Neuronal stem cell (in vitro differentiated cells): Measurements from ENCODE around the gene MAGEA3.
"Not testable (repeated sequence)": the region's sequence is repeated elsewhere in the genome, so short reads cannot be mapped to it uniquely, and the experiment has no call there.

Experiments used
- DNase-seq: peaks from one replicate; pipeline ENCODE4 v3.0.0-alpha.2; 2013; ENCODE audit warnings: low spot score
- H2AFZ ChIP-seq: one replicate; pipeline ENCODE4 v1.6.1; 2013; ENCODE audit warnings: mild to moderate bottlenecking, low read length, inconsistent platforms
- H2AK5ac ChIP-seq: 2 replicates; pipeline ENCODE4 v1.6.1; 2013; ENCODE audit warnings: low read depth, mild to moderate bottlenecking, inconsistent platforms, low read length, moderate library complexity, mixed read lengths
- H2BK120ac ChIP-seq: 2 replicates; pipeline ENCODE4 v1.6.1; 2013; ENCODE audit warnings: low read depth, mild to moderate bottlenecking, inconsistent platforms, low read length, moderate library complexity, mixed read lengths
- H2BK12ac ChIP-seq: one replicate; pipeline ENCODE4 v1.6.1; 2013; ENCODE audit warnings: low read length, inconsistent platforms
- H2BK15ac ChIP-seq: 2 replicates; pipeline ENCODE4 v1.6.1; 2013; ENCODE audit warnings: mild to moderate bottlenecking, low read length, inconsistent platforms, mixed read lengths
- H2BK5ac ChIP-seq: one replicate; pipeline ENCODE4 v1.6.1; 2013; ENCODE audit warnings: inconsistent platforms, mild to moderate bottlenecking, low read length, moderate library complexity
- H3K14ac ChIP-seq: one replicate; pipeline ENCODE4 v1.6.1; 2013; ENCODE audit warnings: low read length, inconsistent platforms
- H3K18ac ChIP-seq: 2 replicates; pipeline ENCODE4 v1.6.1; 2013; ENCODE audit warnings: low read length, inconsistent platforms
- H3K23ac ChIP-seq: 2 replicates; pipeline ENCODE4 v1.6.1; 2013; ENCODE audit warnings: low read depth, mild to moderate bottlenecking, mixed read lengths, low read length, inconsistent platforms; ENCODE audit not compliant: poor library complexity
- H3K27ac ChIP-seq: replicated peaks from 3 replicates; pipeline ENCODE4 v1.5.1; 2013; ENCODE audit warnings: low read length, inconsistent platforms
- H3K27me3 ChIP-seq, 3 experiments: 2 replicates each; pipeline ENCODE4 v1.6.1; 2013; ENCODE audit warnings: low read length in 3 of 3, mild to moderate bottlenecking in 2 of 3, inconsistent platforms in 1 of 3, low read depth in 1 of 3, mixed read lengths in 1 of 3, moderate library complexity in 1 of 3; ENCODE audit not compliant: control insufficient read depth in 3 of 3, insufficient read depth in 3 of 3
- H3K36me3 ChIP-seq, 2 donors: replicated peaks in 1 of 2; 2 replicates each; pipeline ENCODE4 v1.6.1; 2013; ENCODE audit warnings: low read length in 2 of 2; ENCODE audit not compliant: control insufficient read depth in 2 of 2, insufficient read depth in 2 of 2
- H3K4ac ChIP-seq: 2 replicates; pipeline ENCODE4 v1.6.1; 2013; ENCODE audit warnings: inconsistent platforms, mild to moderate bottlenecking, low read length, moderate library complexity
- H3K4me1 ChIP-seq, 2 donors: 1 replicate in 1 of 2; 2 replicates in 1 of 2; pipeline ENCODE4 v1.6.1; 2013; ENCODE audit warnings: low read length in 2 of 2, low read depth in 1 of 2; ENCODE audit not compliant: control insufficient read depth in 2 of 2, insufficient read depth in 1 of 2
- H3K4me2 ChIP-seq: one replicate; pipeline ENCODE4 v1.6.1; 2013; ENCODE audit warnings: mild to moderate bottlenecking, low read length, inconsistent platforms; ENCODE audit not compliant: insufficient read depth, poor library complexity, severe bottlenecking
- H3K4me3 ChIP-seq, 2 donors: 2 replicates each; pipeline ENCODE4 v1.5.1; 2013; ENCODE audit warnings: low read length in 2 of 2, mild to moderate bottlenecking in 2 of 2, inconsistent platforms in 1 of 2, moderate library complexity in 1 of 2
- H3K79me1 ChIP-seq: one replicate; pipeline ENCODE4 v1.6.1; 2013; ENCODE audit warnings: low read depth, mild to moderate bottlenecking, inconsistent platforms, low read length, moderate library complexity
- H3K9ac ChIP-seq: one replicate; pipeline ENCODE4 v1.6.1; 2013; ENCODE audit warnings: mild to moderate bottlenecking, low read depth, low read length, inconsistent platforms; ENCODE audit not compliant: poor library complexity
- H3K9me3 ChIP-seq, 2 donors: replicated peaks in 1 of 2; 2 replicates each; pipeline versions ENCODE3 to v1.6.1; 2013; ENCODE audit warnings: low read length in 2 of 2, mild to moderate bottlenecking in 2 of 2, inconsistent platforms in 1 of 2, low read depth in 1 of 2, mixed read lengths in 1 of 2, moderate library complexity in 1 of 2; ENCODE audit not compliant: control insufficient read depth in 2 of 2, insufficient read depth in 1 of 2
- H4K8ac ChIP-seq: one replicate; pipeline ENCODE4 v1.6.1; 2013; ENCODE audit warnings: low read depth, mild to moderate bottlenecking, inconsistent platforms, low read length, moderate library complexity
- H4K91ac ChIP-seq: one replicate; pipeline ENCODE4 v1.6.1; 2013; ENCODE audit warnings: low read length, low read depth, mild to moderate bottlenecking, inconsistent platforms; ENCODE audit not compliant: poor library complexity
- WGBS, 2 donors: extraction: QIAGEN DNeasy Blood & Tissue Kit; methylation state at CpG; one replicate each; pipeline ENCODE4 v1.1.7; 2013; ENCODE audit warnings: missing lambda C conversion rate in 2 of 2, mixed read lengths in 1 of 2; ENCODE audit not compliant: insufficient read length in 2 of 2, insufficient replicate concordance in 1 of 2; ENCODE audit errors: extremely low coverage in 2 of 2; 5-methylcytosine and 5-hydroxymethylcytosine counted together

Gene MAGEA3

GRCh38 chrX:152733261-152733975, 34.8 kb downstream of the MAGEA3 start, which contains the start of the genes CSAG1 and MAGEA12:
TSS of gene CSAG1 (minus strand) at chrX:152733721. CDS start at chrX:152732460, 1,261 bp downstream.
TSS of gene MAGEA12 (plus strand) at chrX:152733757. CDS start at chrX:152736162, 2,405 bp downstream.
- Histone ChIP-seq H3K9ac (no peak within 1 kb of the TSS), H3K79me1 (no peaks in the 10 kb centered on the region), H3K9me3 (no peaks in the 10 kb centered on the region), H3K23ac (no peak within 1 kb of the TSS), H2AFZ (no peak within 1 kb of the TSS), H3K4me3 (no peak within 1 kb of the TSS), H4K8ac (no peak within 1 kb of the TSS), H2BK120ac (no peak within 1 kb of the TSS), H3K4me1 (no peaks in the 10 kb centered on the region), H3K4me2 (no peak within 1 kb of the TSS), H2BK12ac (no peak within 1 kb of the TSS), H3K4ac (no peak within 1 kb of the TSS), H4K91ac (no peak within 1 kb of the TSS), H3K18ac (no peak within 1 kb of the TSS), H3K14ac (no peak within 1 kb of the TSS), H3K27ac (no peak within 1 kb of the TSS), H2AK5ac (no peak within 1 kb of the TSS), H3K36me3 (no peaks in the 10 kb centered on the region), H2BK15ac (no peak within 1 kb of the TSS), H3K27me3 (no peaks in the 10 kb centered on the region), H2BK5ac (no peak within 1 kb of the TSS)
- WGBS, 2 donors: no CpG with 5 or more reads among the region's 21 CpGs
- DNase-seq: no peak

DNA sequence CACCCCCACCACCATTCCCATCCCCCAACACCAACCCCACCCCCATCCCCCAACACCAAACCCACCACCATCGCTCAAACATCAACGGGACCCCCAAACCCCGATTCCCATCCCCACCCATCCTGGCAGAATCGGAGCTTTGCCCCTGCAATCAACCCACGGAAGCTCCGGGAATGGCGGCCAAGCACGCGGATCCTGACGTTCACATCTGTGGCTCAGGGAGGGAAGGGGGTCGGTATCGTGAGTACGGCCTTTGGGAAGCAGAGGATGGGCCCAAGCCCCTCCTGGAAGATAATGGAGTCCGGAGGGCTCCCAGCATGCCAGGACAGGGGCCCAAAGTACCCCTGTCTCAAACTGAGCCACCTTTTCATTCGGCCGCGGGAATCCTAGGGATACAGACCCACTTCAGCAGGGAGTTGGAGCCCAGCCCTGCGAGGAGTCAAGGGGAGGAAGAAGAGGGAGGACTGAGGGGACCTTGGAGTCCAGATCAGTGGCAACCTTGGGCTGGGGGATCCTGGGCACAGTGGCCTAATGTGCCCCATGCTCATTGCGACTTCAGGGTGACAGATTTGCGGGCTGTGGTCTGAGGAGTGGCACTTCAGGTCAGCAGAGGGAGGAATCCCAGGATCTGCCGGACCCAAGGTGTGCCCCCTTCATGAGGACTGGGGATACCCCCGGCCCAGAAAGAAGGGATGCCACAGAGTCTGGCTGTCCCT, 35.7 kb downstream of the MAGEA3 start:
- not testable (repeated sequence) for H3K4me1 ChIP-seq, H3K4ac ChIP-seq, DNase-seq, H2AFZ ChIP-seq, H3K36me3 ChIP-seq, H2BK12ac ChIP-seq, H3K18ac ChIP-seq, H4K8ac ChIP-seq, H3K27ac ChIP-seq, H3K9ac ChIP-seq, H2BK120ac ChIP-seq, H3K23ac ChIP-seq, H4K91ac ChIP-seq, H2BK15ac ChIP-seq, H3K79me1 ChIP-seq, H2BK5ac ChIP-seq, H3K4me3 ChIP-seq, H2AK5ac ChIP-seq, H3K27me3 ChIP-seq, H3K9me3 ChIP-seq, H3K14ac ChIP-seq, H3K4me2 ChIP-seq
- WGBS, 2 donors: no CpG with 5 or more reads among the region's 22 CpGs

GRCh38 chrX:152735101-152735500, 36.5 kb downstream of the MAGEA3 start:
- Histone ChIP-seq H3K36me3 (no peaks in the 10 kb centered on the region), H2AK5ac (no peak overlapping the region), H2BK15ac (no peak overlapping the region), H3K4me1 (no peaks in the 10 kb centered on the region), H3K14ac (no peak overlapping the region), H3K23ac (no peak overlapping the region), H3K79me1 (no peaks in the 10 kb centered on the region), H2BK5ac (no peak overlapping the region), H3K18ac (no peak overlapping the region), H2BK120ac (no peak overlapping the region), H2BK12ac (no peak overlapping the region), H4K8ac (peak overlapping the region; percentile 43), H3K27me3 (no peaks in the 10 kb centered on the region), H3K9me3 (no peaks in the 10 kb centered on the region), H4K91ac (no peak overlapping the region), H3K27ac (no peak overlapping the region), H3K9ac (no peak overlapping the region), H3K4ac (no peak overlapping the region), H3K4me3 (no peak overlapping the region), H2AFZ (no peak overlapping the region), H3K4me2 (no peak overlapping the region)
- no peak for DNase-seq
- no CpG with 5 or more reads among the region's 2 CpGs for WGBS, 2 donors

DNA sequence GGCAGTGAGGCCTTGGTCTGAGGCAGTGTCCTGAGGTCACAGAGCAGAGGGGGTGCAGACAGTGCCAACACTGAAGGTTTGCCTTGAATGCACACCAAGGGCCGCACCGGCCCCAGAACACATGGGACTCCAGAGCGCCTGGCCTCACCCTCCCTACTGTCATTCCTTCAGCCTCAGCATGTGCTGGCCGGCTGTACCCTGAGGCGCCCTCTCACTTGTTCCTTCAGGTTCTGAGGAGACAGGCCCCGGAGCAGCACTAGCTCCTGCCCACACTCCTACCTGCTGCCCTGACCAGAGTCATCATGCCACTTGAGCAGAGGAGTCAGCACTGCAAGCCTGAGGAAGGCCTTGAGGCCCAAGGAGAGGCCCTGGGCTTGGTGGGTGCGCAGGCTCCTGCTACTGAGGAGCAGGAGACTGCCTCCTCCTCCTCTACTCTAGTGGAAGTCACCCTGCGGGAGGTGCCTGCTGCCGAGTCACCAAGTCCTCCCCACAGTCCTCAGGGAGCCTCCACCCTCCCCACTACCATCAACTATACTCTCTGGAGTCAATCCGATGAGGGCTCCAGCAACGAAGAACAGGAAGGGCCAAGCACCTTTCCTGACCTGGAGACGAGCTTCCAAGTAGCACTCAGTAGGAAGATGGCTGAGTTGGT, 37.4 kb downstream of the MAGEA3 start:
- no peak overlapping the region for H3K18ac ChIP-seq
- H3K4me3 ChIP-seq: no peak overlapping the region
- H2AFZ ChIP-seq: no peak overlapping the region
- no peak overlapping the region for H3K4ac ChIP-seq
- H3K4me1 ChIP-seq: no peaks in the 10 kb centered on the region
- H3K9ac ChIP-seq: no peak overlapping the region
- no peak overlapping the region for H4K8ac ChIP-seq
- no peak overlapping the region for H2BK15ac ChIP-seq
- H2BK12ac ChIP-seq: no peak overlapping the region
- no peak for DNase-seq
- H3K36me3 ChIP-seq: no peaks in the 10 kb centered on the region
- WGBS, 2 donors: no CpG with 5 or more reads among the region's 12 CpGs
- H4K91ac ChIP-seq: no peak overlapping the region
- no peak overlapping the region for H3K14ac ChIP-seq
- no peak overlapping the region for H3K23ac ChIP-seq
- no peak overlapping the region for H2BK120ac ChIP-seq
- H3K79me1 ChIP-seq: no peaks in the 10 kb centered on the region
- no peak overlapping the region for H3K4me2 ChIP-seq
- H3K27me3 ChIP-seq: no peaks in the 10 kb centered on the region
- no peaks in the 10 kb centered on the region for H3K9me3 ChIP-seq
- H2BK5ac ChIP-seq: no peak overlapping the region
- H3K27ac ChIP-seq: no peak overlapping the region
- H2AK5ac ChIP-seq: no peak overlapping the region
